Measurements from ENCODE around the gene C13orf42. TPM values are rescaled to one million over a fixed set of nuclear protein-coding genes. Genes with fewer than 3 reads are reported as not detected.
"Not testable (repeated sequence)": the region's sequence is repeated elsewhere in the genome, so short reads cannot be mapped to it uniquely, and the experiment has no call there.

C13orf42 gene
- polyA plus RNA-seq, 2 donors, result 0.04 TPM; not detected in 1

- Histone ChIP-seq H3K27ac (ENCODE audit: low read depth in 2 of 2, low read length in 1 of 2) (no peak overlapping the region), H3K4me3 (ENCODE audit: low read depth in 1 of 2, low read length in 2 of 2) (no peak overlapping the region), H3K27me3 (ENCODE audit: control insufficient read depth in 1 of 2, insufficient read depth in 2 of 2, low read length in 2 of 2) (no peaks in the 10 kb centered on the region), H3K9me3 (ENCODE audit: control insufficient read depth in 2 of 2, insufficient read depth in 1 of 2, low read depth in 1 of 2, low read length in 1 of 2) (no peaks in the 10 kb centered on the region), H3K4me1 (ENCODE audit: control insufficient read depth in 2 of 2, insufficient read depth in 2 of 2, low read length in 1 of 2) (no peaks in the 10 kb centered on the region), H3K36me3 (ENCODE audit: control insufficient read depth in 2 of 2, insufficient read depth in 2 of 2, low read length in 1 of 2) (no peaks in the 10 kb centered on the region)
- 61 to 68% methylated on average over 5 of the region's 5 CpGs for WGBS, 2 donors
Observed at GRCh38 chr13:51101636-51102235, 9.3 kb downstream of the C13orf42 start.

- 78 to 84% methylated on average over 4 of the region's 4 CpGs for WGBS, 2 donors
- H3K36me3 ChIP-seq (ENCODE audit: control insufficient read depth in 2 of 2, insufficient read depth in 2 of 2, low read length in 1 of 2), result no peaks in the 10 kb centered on the region
- H3K4me3 ChIP-seq (ENCODE audit: low read depth in 1 of 2, low read length in 2 of 2), result no peak overlapping the region
- H3K27me3 ChIP-seq (ENCODE audit: control insufficient read depth in 1 of 2, insufficient read depth in 2 of 2, low read length in 2 of 2), result no peaks in the 10 kb centered on the region
- no peaks in the 10 kb centered on the region for H3K4me1 ChIP-seq (ENCODE audit: control insufficient read depth in 2 of 2, insufficient read depth in 2 of 2, low read length in 1 of 2)
- H3K27ac ChIP-seq (ENCODE audit: low read depth in 2 of 2, low read length in 1 of 2), result no peak overlapping the region
- no peaks in the 10 kb centered on the region for H3K9me3 ChIP-seq (ENCODE audit: control insufficient read depth in 2 of 2, insufficient read depth in 1 of 2, low read depth in 1 of 2, low read length in 1 of 2)
Observed at GRCh38 chr13:51097353-51098043, 13.6 kb downstream of the C13orf42 start.

- no peak overlapping the region for H3K4me3 ChIP-seq (ENCODE audit: low read depth in 1 of 2, low read length in 2 of 2)
- H3K27me3 ChIP-seq (ENCODE audit: control insufficient read depth in 1 of 2, insufficient read depth in 2 of 2, low read length in 2 of 2), result no peaks in the 10 kb centered on the region
- no peaks in the 10 kb centered on the region for H3K9me3 ChIP-seq (ENCODE audit: control insufficient read depth in 2 of 2, insufficient read depth in 1 of 2, low read depth in 1 of 2, low read length in 1 of 2)
- no peaks in the 10 kb centered on the region for H3K36me3 ChIP-seq (ENCODE audit: control insufficient read depth in 2 of 2, insufficient read depth in 2 of 2, low read length in 1 of 2)
- WGBS, 2 donors, result 82 to 91% methylated on average over 1 of the region's 1 CpG
- no peak overlapping the region for H3K27ac ChIP-seq (ENCODE audit: low read depth in 2 of 2, low read length in 1 of 2)
- H3K4me1 ChIP-seq (ENCODE audit: control insufficient read depth in 2 of 2, insufficient read depth in 2 of 2, low read length in 1 of 2), result no peaks in the 10 kb centered on the region
Observed at GRCh38 chr13:51096131-51096530, 14.9 kb downstream of the C13orf42 start.

- WGBS, 2 donors, result 79 to 80% methylated on average over 4 of the region's 4 CpGs
- Histone ChIP-seq H3K4me3 (ENCODE audit: low read depth in 1 of 2, low read length in 2 of 2) (no peak overlapping the region), H3K9me3 (ENCODE audit: control insufficient read depth in 2 of 2, insufficient read depth in 1 of 2, low read depth in 1 of 2, low read length in 1 of 2) (no peaks in the 10 kb centered on the region), H3K27ac (ENCODE audit: low read depth in 2 of 2, low read length in 1 of 2) (no peak overlapping the region), H3K27me3 (ENCODE audit: control insufficient read depth in 1 of 2, insufficient read depth in 2 of 2, low read length in 2 of 2) (no peaks in the 10 kb centered on the region), H3K36me3 (ENCODE audit: control insufficient read depth in 2 of 2, insufficient read depth in 2 of 2, low read length in 1 of 2) (no peaks in the 10 kb centered on the region), H3K4me1 (ENCODE audit: control insufficient read depth in 2 of 2, insufficient read depth in 2 of 2, low read length in 1 of 2) (no peaks in the 10 kb centered on the region)
Observed at GRCh38 chr13:51093574-51093973, 17.5 kb downstream of the C13orf42 start.

GRCh38 chr13:51091839-51092238 lies 19.2 kb downstream of the C13orf42 start:
- no peaks in the 10 kb centered on the region for H3K36me3 ChIP-seq (ENCODE audit: control insufficient read depth in 2 of 2, insufficient read depth in 2 of 2, low read length in 1 of 2)
- WGBS, 2 donors, result 76 to 86% methylated on average over 4 of the region's 4 CpGs
- H3K27ac ChIP-seq (ENCODE audit: low read depth in 2 of 2, low read length in 1 of 2), result no peak overlapping the region
- no peaks in the 10 kb centered on the region for H3K4me1 ChIP-seq (ENCODE audit: control insufficient read depth in 2 of 2, insufficient read depth in 2 of 2, low read length in 1 of 2)
- no peaks in the 10 kb centered on the region for H3K27me3 ChIP-seq (ENCODE audit: control insufficient read depth in 1 of 2, insufficient read depth in 2 of 2, low read length in 2 of 2)
- H3K9me3 ChIP-seq (ENCODE audit: control insufficient read depth in 2 of 2, insufficient read depth in 1 of 2, low read depth in 1 of 2, low read length in 1 of 2), result no peaks in the 10 kb centered on the region
- H3K4me3 ChIP-seq (ENCODE audit: low read depth in 1 of 2, low read length in 2 of 2), result no peak overlapping the region

- 89 to 90% methylated on average over 5 of the region's 5 CpGs for WGBS, 2 donors
- Histone ChIP-seq H3K9me3 (ENCODE audit: control insufficient read depth in 2 of 2, insufficient read depth in 1 of 2, low read depth in 1 of 2, low read length in 1 of 2) (peaks cover 0 to 2% of the 10 kb centered on the region in 2 donors), H3K4me3 (ENCODE audit: low read depth in 1 of 2, low read length in 2 of 2) (no peak overlapping the region), H3K4me1 (ENCODE audit: control insufficient read depth in 2 of 2, insufficient read depth in 2 of 2, low read length in 1 of 2) (no peaks in the 10 kb centered on the region), H3K27me3 (ENCODE audit: control insufficient read depth in 1 of 2, insufficient read depth in 2 of 2, low read length in 2 of 2) (no peaks in the 10 kb centered on the region), H3K27ac (ENCODE audit: low read depth in 2 of 2, low read length in 1 of 2) (no peak overlapping the region), H3K36me3 (ENCODE audit: control insufficient read depth in 2 of 2, insufficient read depth in 2 of 2, low read length in 1 of 2) (no peaks in the 10 kb centered on the region)
Observed at GRCh38 chr13:51083706-51084105, 27.4 kb downstream of the C13orf42 start.

- not testable (repeated sequence) for H3K9me3 ChIP-seq (ENCODE audit: control insufficient read depth in 2 of 2, insufficient read depth in 1 of 2, low read depth in 1 of 2, low read length in 1 of 2); H3K4me3 ChIP-seq (ENCODE audit: low read depth in 1 of 2, low read length in 2 of 2); H3K4me1 ChIP-seq (ENCODE audit: control insufficient read depth in 2 of 2, insufficient read depth in 2 of 2, low read length in 1 of 2); H3K27me3 ChIP-seq (ENCODE audit: control insufficient read depth in 1 of 2, insufficient read depth in 2 of 2, low read length in 2 of 2); H3K27ac ChIP-seq (ENCODE audit: low read depth in 2 of 2, low read length in 1 of 2); H3K36me3 ChIP-seq (ENCODE audit: control insufficient read depth in 2 of 2, insufficient read depth in 2 of 2, low read length in 1 of 2)
- WGBS, 2 donors, result 90% methylated on average over 5 to 6 of the region's 23 CpGs
Observed at GRCh38 chr13:51080478-51081065, 30.5 kb downstream of the C13orf42 start.

GRCh38 chr13:51071493-51071892 lies 39.6 kb downstream of the C13orf42 start:
- Histone ChIP-seq H3K4me3 (ENCODE audit: low read depth in 1 of 2, low read length in 2 of 2) (no peak overlapping the region), H3K9me3 (ENCODE audit: control insufficient read depth in 2 of 2, insufficient read depth in 1 of 2, low read depth in 1 of 2, low read length in 1 of 2) (no peaks in the 10 kb centered on the region), H3K27ac (ENCODE audit: low read depth in 2 of 2, low read length in 1 of 2) (no peak overlapping the region), H3K36me3 (ENCODE audit: control insufficient read depth in 2 of 2, insufficient read depth in 2 of 2, low read length in 1 of 2) (no peaks in the 10 kb centered on the region), H3K4me1 (ENCODE audit: control insufficient read depth in 2 of 2, insufficient read depth in 2 of 2, low read length in 1 of 2) (no peaks in the 10 kb centered on the region), H3K27me3 (ENCODE audit: control insufficient read depth in 1 of 2, insufficient read depth in 2 of 2, low read length in 2 of 2) (no peaks in the 10 kb centered on the region)
- WGBS, 2 donors, result 81 to 84% methylated on average over 8 of the region's 8 CpGs

GRCh38 chr13:51070005-51070649 lies 40.9 kb downstream of the C13orf42 start:
- Histone ChIP-seq H3K4me3 (ENCODE audit: low read depth in 1 of 2, low read length in 2 of 2) (no peak overlapping the region), H3K36me3 (ENCODE audit: control insufficient read depth in 2 of 2, insufficient read depth in 2 of 2, low read length in 1 of 2) (no peaks in the 10 kb centered on the region), H3K27ac (ENCODE audit: low read depth in 2 of 2, low read length in 1 of 2) (no peak overlapping the region), H3K4me1 (ENCODE audit: control insufficient read depth in 2 of 2, insufficient read depth in 2 of 2, low read length in 1 of 2) (no peaks in the 10 kb centered on the region), H3K27me3 (ENCODE audit: control insufficient read depth in 1 of 2, insufficient read depth in 2 of 2, low read length in 2 of 2) (no peaks in the 10 kb centered on the region), H3K9me3 (ENCODE audit: control insufficient read depth in 2 of 2, insufficient read depth in 1 of 2, low read depth in 1 of 2, low read length in 1 of 2) (no peaks in the 10 kb centered on the region)
- WGBS, 2 donors, result 8 to 9% methylated on average over 11 of the region's 11 CpGs

Measured in esophagus (tissue), 2 donors.